Activated naive CD4-positive, alpha-beta T cell treated with anti-CD3 and anti-CD28 coated beads, Interleukin-2, amount 50 U/mL, for 16 hours (primary cell): ENCODE results near the gene TMPRSS11D.

Experiments
- DNase-seq: peaks from one replicate; pipeline ENCODE4 v3.0.0-alpha.2; 2020

Gene TMPRSS11D

GRCh38 chr4:67884701-67885100 is 899 bp upstream of the TMPRSS11D start:
- no peak for DNase-seq

DNA sequence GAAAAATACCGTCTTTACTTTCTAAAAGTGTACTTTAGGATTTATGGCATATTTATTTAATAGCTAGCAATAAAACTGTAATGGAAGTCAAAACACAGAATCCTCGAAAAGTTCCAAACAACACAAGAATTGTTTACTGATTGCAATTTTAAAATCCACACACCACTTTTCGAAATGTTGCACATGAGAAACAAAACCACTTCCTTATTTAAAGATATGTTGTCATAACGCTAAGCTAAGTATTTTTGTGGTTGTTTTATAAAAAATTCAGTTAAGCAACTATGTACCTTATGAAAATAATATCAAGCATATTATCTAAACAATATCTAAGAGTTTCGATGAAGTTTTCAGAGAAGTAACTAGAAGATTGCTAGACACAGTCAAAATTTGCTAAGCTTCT is 344 bp downstream of the TMPRSS11D start:
- DNase-seq = no peak

DNA sequence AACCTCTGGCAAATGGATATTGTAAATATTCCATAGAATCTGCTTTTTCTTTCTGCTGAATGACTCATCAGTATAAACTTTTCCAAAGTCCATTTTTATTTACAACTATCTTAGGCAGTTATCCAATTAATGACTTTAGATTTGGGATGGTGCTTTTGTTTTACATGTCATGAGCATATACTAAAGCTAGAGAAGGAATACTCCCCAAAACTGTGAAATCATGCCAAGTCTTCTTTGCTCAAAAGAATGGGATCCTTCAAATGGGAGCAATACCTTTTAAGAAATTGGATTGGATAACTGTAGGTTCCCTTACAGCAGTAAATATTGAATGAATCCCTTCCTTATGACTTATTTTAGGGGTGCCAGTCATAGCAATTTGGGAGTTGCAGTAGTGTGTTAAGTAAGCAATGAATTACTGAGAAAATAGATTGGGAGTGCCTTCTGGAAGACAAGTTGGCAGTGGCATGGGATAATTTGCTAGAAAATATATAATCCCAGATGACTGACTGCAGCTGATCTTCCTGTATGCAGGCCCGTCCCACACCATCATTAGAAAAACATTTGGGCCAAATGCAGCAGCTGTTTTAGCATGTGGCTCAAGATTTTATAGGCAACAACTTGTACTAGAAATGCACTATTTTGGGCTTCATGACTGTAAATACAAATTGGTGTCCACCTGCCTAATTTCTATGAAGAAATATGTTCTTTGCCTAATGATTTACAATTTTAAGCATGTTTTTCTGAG is 2.8 kb downstream of the TMPRSS11D start:
- DNase-seq = no peak

DNA sequence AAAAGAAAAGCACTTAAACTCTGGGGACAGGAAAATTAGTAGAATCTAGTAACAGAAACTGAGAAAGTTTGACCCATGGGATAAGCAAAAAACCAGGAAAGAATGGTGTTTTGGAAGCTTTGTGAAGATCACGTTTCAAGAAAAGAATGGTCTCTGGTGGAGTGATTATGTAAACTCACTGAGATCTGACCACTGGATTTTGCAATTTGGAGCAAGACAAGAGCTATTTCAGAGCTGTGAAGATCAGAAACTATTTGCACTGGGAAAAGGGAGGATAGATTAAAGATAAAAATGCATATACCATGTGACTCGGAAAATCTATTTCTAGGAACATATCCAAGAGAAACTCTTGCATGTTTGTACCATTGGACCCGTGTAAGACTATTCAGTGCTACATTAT is 4.3 kb downstream of the TMPRSS11D start:
- no peak for DNase-seq

DNA sequence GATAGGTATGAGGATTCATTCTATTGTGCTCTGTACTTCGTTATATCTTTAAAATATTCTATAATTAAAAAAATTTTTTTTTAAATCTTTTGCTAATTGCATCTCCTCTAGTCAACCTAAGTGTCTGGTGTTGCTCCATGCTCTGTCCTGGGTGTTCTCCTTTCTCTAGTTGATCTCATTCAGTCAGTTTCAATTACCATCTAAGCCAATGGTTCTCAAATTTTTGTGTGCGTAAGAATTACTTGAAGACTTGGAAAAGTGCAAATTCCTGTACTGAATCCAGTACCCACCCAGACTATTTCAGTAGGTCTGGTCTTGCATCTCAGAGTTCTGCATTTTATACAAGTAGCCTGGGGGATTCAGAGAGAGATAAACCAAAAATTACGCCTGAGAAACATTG is 6.7 kb downstream of the TMPRSS11D start:
- DNase-seq = no peak

DNA sequence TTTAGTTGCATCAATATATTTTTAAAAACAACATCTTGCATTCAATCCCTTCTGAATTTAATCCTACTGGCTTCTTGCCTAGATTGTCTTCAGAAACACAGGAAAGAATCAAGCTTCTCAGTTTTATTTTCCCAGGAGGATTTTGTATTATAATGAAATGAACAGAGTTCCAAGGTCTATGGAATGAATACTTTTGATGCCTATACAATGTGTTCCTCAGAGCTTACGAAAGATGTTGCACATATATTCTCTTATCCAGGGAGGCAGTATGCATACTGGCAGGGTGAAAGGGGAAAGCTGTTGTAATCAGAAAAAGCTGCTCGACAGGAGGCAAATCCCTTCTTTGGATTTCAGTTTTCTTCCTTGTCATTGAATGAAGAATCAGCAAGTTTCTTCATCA is 8.8 kb downstream of the TMPRSS11D start:
- DNase-seq = no peak

DNA sequence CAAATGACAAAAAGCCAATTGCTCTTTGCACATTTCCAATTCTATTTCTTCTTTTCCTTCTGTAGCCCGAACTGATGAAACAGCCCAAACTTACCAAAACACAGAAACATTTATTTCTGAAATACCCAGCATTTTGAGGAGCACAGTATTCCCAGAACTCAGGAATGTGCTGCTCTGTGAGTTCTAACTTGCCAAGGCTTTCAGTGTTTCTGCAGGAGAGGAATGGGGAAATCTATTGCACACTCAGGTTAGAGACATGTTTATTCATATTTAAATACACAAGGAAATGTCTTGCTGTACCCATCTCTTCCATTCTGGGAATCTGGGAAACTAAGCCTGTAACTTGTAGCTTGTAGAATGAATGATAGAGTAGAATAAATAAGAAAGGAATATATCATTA is 10.7 kb downstream of the TMPRSS11D start:
- no peak for DNase-seq

GRCh38 chr4:67871867-67872266 is 11.9 kb downstream of the TMPRSS11D start:
- DNase-seq = no peak

DNA sequence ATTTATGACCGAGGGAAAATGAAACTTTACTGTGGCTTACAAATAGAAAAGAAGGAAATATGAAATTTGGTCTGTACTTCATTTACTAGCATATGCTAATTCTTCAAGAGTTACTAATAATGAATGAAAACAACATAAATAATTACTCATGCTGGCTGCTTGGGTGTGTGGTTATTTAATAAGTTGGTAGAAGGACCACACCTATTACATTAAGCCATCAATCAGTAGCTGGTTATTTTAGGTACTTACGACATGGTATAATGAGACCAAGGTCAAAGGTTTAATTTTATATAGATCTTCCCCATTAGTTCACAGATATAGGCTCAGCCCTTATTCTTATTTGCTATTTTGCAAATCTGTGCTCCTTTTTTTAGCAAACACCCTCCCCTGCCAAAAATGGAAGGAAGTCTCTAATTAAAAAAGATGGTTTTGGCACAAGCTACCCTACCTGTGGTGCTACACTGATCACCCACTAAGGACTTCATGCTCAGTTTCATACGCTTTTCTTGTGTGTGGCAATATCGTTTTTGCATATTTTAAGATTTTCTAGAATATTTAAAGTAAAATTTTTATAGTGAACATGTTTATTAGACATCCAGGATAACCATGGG is 14.1 kb downstream of the TMPRSS11D start:
- DNase-seq = no peak

DNA sequence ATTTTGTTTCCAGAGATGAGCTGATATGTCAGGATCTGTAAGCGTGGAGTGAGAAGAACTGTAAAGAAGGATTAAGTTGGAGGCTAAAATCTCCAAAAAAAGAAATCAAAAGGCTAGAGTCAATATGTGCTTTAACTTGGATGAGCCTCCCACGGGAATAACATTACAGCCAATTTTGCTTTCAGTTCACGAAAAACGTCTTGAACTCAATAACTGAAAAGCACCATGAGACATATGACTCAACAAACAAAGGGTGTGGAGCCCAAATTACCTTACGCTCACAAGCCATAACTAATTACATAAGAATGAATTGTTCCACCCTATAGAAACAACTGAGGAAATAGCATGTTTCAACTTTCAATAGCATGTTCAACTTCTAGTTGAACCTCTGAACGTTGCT is 22.3 kb downstream of the TMPRSS11D start:
- DNase-seq = no peak

- no peak for DNase-seq
These were observed 30.5 kb downstream of the TMPRSS11D start for GRCh38 chr4:67853336-67853735.

GRCh38 chr4:67820903-67821302 is 62.9 kb downstream of the TMPRSS11D start:
- no peak for DNase-seq

DNA sequence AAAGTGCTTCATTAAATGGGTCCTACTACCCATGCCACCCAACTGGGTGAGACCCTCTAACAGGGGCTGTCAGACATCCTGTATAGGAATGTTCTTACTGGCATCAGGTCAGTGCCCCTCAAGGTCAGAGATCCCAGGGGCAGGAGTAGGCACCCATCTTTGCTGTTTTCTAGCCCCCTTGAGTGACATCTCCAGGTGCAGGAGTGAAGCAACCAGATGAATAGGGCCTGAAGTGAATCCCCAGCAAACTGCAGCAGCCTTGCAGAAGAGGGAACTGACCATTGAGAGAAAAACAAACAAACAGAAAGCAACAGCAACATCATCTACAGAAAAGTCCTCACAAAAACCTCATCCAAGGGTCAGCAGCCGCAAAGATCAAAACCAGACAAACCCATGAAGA is 73.8 kb downstream of the TMPRSS11D start:
- no peak for DNase-seq

DNA sequence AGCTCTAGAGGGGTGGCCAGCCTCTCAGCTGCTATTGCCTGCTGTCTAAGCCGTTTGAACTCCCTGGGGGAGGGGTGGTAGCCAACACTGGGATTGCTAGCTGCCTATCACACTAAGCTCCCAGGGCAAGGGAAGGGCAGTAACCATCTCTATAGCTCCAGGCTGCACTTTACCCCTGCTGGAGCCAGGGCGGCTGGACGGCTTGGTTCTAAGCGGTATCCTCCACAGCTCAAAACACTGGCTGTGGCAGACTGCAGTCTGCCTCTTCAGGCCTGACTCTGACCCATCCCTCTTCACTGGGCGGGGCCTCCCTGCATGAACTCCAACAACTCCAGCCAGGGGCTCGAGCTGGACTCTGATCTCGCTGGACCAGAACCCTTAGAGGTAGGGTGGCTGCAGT is 74.3 kb downstream of the TMPRSS11D start:
- DNase-seq = no peak

GRCh38 chr4:67796810-67797209 is 87.0 kb downstream of the TMPRSS11D start:
- DNase-seq = no peak

GRCh38 chr4:67790721-67791120 is 93.1 kb downstream of the TMPRSS11D start:
- no peak for DNase-seq

DNA sequence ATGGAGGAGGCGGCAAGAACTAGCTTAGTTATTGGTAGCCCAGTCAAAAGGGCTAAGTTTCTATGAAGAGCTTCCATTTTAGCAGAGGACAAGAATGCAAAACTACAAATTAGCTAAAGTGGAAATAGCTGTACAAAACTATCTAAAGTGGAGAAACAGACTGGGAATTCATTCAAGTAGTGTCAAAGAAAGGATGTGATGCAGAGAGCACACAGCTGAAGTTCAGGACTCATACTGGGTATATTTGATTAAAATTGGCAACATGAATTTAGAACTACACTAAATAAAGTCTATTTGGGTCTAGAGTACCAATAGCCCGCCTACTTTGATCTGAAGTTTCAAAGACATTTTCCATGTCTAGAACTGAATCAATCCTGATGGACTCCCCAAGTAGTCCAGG is 96.5 kb downstream of the TMPRSS11D start:
- DNase-seq = no peak

GRCh38 chr4:67785528-67785927 is 98.3 kb downstream of the TMPRSS11D start:
- no peak for DNase-seq

GRCh38 chr4:67779631-67780030 is 104.2 kb downstream of the TMPRSS11D start:
- DNase-seq = no peak

DNA sequence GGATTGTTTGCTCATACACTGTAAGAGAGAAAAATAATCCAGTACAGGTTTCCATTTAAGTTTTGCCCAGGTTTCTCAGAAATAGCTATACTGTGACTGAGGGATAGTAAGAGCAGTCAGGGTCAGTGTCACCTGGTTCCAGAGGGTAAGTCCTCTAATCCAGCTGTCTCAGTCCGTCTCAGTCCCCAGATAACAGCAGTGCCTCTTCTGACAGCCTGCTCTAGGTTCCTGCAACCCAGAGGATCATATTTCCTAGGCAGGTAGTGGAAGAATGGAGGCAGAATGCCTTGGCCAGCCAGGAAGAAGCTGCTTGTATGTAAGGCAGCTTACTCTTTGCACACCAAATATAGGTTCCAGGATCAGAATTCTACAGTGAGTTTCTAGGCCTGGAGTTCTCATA is 107.1 kb downstream of the TMPRSS11D start:
- DNase-seq = no peak
